Measurements from ENCODE around the gene KLHL40.

- TF ChIP-seq CTCF (IDR thresholded peaks at IDR 0.05; ENCODE audit: poor library complexity) (no peak), EZH2 (IDR thresholded peaks at IDR 0.05; ENCODE audit: borderline replicate concordance) (no peak)
Observed at GRCh38 chr3:42674146-42674545, 11.2 kb upstream of the KLHL40 start.
